Medulla oblongata (tissue), 1 donor: ENCODE data around the gene KRTAP4-5.
A peak's percentile ranks its signal among the peaks of the same experiment; 100 is the strongest.
"Not testable (repeated sequence)": the region's sequence is repeated elsewhere in the genome, so short reads cannot be mapped to it uniquely, and the experiment has no call there.

Experiments used
- DNase-seq: peaks from one replicate; pipeline ENCODE4 v3.0.0-alpha.2; 2015; ENCODE audit errors: extremely low spot score

KRTAP4-5 gene

DNA sequence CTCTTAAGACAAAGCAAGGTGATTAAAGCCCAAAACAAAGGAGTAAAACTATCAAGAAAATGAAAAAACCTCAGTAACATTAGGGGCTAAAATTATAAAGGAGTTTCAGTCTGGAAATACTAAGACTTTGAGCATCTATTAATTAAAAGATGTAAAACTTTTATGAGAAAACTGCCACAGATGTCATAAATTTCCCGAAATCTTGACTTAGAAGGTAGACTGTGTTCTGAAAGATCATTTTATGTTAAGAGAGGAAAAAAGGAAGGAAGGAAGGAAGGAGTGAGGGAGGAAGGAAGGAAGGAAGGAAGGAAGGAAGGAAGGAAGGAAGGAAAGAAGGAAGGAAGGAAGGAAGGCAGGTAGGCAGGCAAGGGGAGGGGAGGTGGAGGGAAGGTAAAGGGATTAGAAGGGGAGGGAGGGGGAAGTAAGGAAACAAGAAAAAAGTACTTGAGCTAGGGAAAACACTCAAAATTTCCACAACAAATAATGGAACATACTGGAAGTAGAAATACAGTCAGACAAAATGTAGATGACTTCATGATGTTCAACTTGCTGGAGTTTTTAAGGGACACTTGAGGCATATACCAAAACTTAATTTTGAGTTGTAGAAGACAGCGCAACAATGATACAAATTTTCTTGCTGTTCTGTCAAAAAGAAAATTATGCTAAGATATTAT is 2.0 kb downstream of the KRTAP4-5 start:
- DNase-seq: no peak

DNA sequence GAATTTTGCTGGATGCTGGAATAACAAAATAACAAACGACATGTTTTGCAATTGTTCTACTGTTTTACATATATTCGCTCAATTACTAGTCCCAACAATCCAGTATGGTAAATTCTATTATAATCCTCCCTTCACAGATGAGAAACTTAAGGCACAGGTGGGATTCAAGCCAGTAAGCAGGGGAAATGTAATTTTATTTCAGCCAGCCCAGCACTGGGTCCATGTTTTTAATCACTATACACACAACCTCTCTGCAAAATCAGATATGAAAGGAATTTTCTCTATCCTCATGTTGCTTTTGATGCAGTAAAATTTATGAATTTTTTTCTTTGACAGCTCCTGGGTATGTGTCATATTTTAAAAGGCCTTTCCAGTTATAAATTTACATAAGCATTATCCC is 4.4 kb downstream of the KRTAP4-5 start:
- DNase-seq: no peak

DNA sequence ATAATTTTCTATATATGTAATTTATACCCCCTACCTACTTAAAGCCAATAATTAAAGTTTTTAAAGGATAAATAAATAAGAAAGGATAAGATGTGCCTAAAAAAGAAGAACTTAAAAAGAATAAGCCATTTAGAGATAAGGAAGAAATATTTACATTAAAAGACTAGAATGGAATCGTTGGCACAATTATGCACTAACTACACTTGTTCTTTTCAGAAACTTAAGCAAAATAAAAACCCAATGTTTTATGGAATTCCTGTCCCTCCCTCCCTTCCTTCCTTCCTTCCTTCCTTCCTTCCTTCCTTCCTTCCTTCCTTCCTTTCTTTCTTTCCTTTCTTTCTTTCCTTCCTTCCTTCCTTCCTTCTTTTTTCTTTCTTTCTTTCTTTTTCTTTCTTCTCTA is 4.8 kb downstream of the KRTAP4-5 start:
- no peak for DNase-seq

DNA sequence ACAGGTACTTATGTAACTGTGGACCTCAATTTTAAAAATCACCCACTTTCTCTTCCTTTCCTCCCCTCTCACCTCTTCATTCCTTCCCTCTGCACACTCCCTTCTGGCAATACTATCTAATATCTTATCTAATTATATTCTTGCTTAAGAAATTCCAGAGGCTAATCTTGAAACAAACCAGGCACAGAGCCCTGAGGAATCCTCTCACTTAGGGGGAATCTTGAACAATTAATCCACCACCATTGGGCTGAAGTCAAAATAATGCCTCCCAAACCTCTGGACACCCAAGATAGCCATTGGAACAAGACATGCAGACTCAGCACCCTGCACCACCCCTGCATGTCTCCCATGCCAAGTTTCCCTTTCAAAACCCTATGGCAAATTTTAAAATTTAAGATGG is 8.3 kb downstream of the KRTAP4-5 start:
- DNase-seq: no peak

DNA sequence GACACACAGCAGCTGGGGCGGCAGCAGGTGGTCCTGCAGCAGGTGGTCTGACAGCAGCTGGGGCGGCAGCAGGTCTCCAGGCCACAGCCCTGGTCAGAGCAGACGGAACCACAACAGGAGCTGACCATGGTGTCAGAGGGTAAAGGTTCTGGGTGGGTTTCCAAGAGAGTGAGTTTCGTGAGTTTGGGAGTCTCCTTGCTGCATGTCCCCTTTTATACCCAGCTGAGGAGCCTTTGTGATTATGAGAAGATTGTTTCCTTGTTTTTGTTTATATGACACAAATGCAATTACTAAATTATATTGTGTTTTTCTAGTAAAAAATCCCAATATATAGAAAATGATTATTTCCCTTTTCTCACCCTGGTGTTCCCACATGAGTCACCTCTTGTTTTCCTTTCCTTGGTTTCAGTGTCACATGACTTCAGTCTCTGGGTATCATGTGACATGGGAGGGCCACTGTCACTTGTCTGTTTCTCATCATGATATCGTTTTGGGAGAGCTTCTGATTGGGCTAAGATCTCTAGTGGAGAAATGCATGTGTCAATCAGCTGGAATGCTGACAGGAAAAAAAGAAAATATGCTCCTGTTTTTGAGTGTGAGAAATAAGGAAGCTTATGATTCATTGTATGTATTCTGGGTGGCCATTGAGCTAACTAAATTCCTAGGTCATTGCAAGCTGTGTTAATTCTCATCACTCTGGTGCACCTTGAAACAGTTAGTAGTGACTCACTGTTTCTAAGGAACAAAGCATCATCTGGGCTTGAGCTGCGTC is 9.1 kb downstream of the KRTAP4-5 start, which contains the start of gene KRTAP4-6:
Gene KRTAP4-6 (minus strand): TSS at position 185 of the 772 bp plus-strand sequence. CDS start 57 bp downstream, at position 128.
- no peak for DNase-seq

DNA sequence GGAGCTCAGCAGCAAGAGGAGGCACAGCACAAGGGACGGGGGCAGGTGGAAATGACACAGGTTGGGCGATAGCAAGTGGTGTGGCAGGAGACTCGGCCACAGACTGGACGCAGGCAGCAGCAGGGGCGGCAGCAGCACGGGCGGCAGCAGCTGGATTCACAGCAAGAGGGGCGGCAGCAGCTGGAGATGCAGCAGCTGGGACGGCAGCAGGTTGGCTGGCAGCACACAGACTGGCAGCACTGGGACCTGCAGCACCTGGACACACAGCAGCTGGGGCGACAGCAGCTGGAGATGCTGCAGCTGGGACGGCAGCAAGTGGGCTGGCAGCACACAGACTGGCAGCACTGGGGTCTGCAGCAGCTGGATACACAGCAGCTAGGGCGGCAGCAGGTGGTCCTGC is 9.8 kb downstream of the KRTAP4-5 start:
- DNase-seq: not testable (repeated sequence)

DNA sequence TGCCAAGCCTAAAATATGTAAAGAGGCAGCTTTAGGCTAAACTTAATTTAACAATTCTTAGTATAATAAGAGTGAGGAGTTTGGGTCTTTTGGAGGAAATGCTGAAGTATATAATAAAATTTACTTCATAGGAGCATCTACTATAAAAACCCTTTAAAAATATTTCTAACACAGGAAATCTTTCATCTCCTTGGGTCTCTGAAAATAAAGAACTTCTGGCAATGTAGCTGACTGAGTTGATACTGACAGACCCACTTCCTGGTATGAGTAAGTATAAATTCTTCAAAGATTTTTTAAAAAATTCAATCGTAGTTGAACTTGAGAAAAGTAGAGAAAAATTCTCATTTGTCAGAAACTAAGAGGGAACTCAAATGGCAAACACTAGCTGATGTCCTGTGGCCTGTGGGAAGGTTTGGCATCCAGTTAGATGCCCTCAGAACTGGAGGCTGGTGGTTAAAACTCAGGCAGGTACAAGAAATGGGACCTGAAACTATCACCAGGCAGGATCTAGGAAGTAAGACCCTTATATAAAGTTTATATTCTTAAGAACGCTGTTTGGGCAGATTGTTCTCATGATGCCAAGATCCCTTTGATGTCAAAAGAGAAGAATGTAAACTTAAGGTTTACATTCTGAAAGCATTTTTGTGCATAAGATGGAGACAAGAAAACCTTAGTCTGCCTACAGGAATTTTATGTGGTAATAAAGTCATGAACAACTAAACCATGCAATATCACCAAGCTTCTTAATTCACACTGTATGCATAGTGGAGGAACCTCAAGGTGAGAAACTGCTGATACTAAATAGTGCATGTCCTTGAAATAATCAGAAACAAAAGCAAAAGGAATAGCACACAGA is 15.5 kb downstream of the KRTAP4-5 start:
- no peak for DNase-seq

DNA sequence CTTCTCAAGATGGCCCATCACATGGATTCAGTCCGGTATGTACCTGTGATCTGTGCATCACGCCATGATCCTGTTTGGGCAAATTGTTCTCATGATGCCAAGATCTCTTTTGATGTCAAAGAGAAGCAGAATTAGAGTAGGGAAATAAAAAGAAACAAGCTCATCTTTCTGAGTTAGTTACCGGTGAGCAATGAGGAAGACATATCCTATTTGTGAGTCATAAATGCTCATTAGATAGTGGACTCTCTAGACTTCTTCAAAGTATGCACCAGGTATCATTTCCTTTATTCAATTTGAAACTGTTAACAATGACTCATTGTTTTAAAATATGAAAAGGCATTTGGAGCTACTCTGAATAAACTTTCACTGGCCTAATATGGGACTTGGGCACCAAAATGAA is 17.6 kb downstream of the KRTAP4-5 start:
- no peak for DNase-seq

DNA sequence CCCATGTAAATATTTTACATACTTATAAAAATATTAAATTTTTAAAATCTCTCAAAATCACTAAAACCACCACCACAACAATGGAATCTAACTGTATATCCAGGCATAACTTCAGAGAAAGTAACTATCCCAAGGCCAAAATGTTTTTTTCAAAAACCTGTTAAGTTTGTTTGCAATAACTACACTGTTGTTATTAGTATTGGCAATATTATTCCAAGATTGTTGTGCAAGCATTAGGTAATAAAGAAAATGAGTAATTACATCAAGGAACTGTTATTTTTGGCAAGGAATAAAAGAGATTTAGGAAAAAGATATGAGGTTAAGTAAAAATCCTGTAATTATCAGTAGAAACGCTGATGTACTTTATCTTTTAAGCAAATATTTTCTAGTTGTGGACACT is 22.3 kb downstream of the KRTAP4-5 start:
- DNase-seq: no peak

DNA sequence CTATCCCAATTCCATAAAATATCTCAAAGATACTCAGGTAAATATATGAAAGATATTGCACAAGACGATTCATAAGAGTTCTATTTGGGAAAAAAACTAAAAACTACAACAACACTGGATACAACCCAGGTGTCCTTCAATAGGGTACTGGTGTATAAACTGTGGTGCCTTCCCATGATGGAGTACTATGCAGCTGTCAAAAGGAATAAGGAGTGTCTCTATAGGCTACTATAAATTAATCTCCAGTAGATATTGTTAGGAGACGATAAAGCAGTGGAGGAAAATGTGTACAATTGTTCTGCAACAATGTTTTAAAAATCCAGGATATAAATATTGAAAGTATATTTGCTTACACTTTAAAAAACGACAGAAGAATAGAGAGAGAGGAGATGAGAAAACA is 23.2 kb downstream of the KRTAP4-5 start:
- DNase-seq: no peak

DNA sequence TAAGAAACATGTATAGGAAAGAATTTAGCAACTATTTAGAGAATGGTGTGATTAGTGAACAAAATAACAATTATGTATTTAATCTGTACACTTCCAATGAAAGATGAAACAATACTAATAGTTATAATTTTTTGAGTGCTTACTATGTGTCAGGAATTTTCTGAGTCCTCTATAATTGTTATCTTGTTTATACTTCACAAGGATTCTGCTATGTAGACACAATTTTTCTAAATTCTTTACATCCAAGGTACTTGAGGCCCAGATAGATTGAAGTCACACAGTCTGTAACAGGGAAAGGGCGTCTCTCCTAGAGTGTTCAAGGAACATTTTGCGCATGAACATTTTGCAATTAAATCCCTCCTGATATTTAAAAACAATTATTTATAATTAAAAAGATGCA is 24.6 kb downstream of the KRTAP4-5 start:
- no peak for DNase-seq

DNA sequence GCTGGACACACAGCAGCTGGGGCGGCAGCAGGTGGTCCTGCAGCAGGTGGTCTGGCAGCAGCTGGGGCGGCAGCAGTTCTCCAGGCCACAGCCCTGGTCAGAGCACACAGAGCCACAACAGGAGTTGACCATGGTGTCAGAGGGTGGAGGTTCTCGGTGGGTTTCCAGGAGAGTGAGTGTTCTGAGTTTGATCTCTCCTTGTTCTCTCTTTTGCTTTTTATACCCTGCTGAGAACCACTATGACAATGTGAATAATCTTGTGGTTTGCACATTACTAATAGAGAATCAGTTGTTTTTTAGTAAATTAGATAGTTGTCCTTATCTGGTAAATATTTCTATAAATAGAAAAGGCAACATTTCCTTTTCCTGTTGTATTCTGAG is 25.6 kb downstream of the KRTAP4-5 start, which contains the start of gene KRTAP4-12:
Gene KRTAP4-12 (minus strand): TSS at position 192 of the 381 bp plus-strand sequence. CDS start 60 bp downstream, at position 132.
- not testable (repeated sequence) for DNase-seq

DNA sequence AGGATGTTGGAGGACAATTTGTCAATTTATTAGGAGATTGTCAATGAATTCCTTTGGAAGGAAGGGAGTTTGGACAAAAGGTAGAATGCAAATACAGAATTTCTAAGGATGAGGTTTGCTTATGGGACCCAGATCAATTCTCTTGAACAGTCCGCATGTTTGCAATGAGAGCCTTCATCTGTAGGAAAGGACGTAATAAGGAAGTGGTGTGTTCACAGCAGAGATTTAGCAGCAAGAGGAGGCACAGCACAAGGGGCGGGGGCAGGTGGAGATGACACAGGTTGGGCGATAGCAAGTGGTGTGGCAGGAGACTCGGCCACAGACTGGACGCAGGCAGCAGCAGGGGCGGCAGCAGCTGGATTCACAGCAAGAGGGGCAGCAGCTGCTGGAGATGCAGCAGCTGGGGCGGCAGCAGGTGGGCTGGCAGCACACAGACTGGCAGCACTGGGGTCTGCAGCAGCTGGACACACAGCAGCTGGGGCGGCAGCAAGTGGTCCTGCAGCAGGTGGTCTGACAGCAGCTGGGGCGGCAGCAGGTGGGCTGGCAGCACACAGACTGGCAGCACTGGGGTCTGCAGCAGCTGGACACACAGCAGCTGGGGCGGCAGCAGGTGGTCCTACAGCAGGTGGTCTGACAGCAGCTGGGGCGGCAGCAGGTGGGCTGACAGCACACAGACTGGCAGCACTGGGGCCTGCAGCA is 26.2 kb downstream of the KRTAP4-5 start:
- not testable (repeated sequence) for DNase-seq

DNA sequence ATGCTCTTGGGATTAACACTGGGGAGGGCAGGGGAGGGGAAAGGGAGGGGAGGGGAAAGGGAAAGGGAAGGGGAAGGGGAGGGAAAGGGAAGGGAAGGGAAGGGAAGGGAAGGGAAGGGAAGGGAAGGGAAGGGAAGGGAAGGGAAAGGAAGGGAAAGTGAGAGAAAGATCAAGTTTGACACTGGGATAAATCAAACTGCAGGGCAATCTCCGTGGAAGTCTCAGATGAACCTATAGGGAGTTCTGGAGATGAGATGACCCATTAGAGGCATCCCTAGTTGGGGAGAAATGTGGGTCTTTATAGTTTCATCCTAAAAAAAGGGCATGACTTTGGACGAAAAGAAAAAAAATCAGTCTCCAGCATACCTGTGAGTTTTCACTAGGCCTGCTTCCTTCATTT is 27.9 kb downstream of the KRTAP4-5 start:
- DNase-seq: no peak

DNA sequence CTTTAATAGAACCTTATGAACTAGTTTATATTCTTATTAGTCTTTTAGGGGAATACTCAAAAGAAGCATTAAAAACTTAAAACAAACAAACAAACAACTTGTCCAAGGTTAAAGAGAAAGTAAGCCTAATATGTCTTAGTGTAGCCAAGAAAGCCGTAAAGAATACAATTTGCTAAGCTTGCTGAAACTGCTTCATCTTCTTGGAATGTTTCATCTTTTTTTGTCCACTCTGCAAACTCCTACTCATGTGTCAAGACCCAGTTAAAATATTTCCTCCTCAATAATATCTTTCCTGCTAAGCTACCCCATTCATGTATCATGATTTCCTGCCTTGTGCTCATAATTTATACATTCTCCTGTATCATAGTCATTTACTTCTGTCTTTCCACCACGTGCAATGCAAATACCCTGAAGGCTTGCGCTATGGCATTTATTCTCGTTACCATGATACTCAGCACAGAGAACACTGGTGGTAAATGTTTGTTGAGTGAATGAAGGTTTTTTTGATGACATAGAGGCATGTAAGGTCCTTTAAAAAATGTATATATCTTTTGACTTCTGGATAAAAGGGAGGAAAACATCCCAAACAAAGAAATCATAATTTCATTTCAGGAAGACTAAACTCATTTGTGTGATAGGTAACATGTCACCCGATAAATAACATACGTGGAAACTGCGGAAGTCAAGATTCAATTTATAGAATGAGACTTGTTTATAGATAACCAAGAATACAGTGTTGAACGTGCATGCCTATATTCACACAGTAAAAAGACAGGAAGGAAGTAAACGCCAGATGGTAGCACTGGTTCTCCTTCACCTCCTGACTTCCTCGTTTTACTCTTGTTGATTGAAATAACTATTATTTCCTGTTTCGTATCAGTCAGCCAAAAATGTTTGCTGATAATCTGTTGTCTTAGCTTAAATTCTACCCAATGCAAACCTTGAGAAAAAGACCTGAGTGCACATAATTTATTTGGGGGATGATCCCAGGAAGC is 29.6 kb downstream of the KRTAP4-5 start:
- peak; percentile 23 for DNase-seq

DNA sequence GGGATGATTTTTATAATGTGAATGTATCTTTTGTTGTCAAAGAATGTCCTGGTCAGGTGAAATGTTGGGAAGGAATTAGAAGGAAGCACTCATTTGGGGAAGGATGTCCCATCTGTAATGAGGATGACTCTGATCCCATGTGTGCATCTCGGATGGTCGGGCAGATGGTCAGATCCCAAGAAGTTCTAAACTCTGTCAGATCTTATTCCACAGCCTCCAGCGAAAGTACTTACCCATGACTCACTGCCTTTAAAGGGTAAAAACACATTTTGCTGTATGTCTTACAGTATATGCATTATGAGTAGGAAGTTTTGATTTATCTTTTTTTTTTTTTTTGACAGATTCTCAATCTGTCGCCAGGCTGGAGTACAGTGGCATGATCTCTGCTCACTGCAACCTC is 30.9 kb downstream of the KRTAP4-5 start:
- no peak for DNase-seq

DNA sequence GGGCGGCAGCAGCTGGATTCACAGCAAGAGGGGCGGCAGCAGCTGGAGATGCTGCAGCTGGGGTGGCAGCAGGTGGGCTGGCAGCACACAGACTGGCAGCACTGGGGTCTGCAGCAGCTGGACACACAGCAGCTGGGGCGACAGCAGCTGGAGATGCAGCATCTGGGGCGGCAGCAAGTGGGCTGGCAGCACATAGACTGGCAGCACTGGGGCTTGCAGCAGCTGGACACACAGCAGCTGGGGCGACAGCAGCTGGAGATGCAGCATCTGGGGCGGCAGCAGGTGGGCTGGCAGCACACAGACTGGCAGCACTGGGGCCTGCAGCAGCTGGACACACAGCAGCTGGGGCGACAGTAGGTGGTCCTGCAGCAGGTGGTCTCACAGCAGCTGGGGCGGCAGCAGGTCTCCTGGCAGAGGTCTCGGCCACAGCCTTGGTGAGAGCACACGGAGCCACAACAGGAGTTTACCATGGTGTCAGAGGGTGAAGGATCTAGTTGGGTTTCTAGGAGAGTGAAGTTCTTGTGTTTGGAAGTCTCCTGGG is 31.7 kb downstream of the KRTAP4-5 start, which contains the start of gene KRTAP4-11:
Gene KRTAP4-11 (minus strand): TSS at position 528 of the 541 bp plus-strand sequence. CDS start 58 bp downstream, at position 470.
- not testable (repeated sequence) for DNase-seq

DNA sequence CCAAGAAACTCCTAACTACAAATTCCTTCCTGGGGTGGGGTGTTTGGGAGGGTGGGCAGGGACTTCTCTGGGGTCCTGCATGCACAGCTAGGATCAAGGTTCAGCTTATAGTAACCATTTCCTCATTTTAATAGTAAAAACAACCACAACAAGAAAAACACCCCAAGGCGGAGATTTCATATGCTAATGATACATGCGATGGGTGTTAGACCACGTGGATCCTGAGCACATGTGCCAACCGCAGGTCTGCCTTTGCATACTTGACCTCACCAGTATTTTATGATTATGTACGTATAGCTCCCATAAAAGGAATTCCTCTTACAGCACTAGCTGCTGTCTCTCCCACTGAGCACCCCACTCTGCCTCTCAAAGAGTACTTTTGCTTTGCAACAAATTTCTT is 33.3 kb downstream of the KRTAP4-5 start:
- no peak for DNase-seq

DNA sequence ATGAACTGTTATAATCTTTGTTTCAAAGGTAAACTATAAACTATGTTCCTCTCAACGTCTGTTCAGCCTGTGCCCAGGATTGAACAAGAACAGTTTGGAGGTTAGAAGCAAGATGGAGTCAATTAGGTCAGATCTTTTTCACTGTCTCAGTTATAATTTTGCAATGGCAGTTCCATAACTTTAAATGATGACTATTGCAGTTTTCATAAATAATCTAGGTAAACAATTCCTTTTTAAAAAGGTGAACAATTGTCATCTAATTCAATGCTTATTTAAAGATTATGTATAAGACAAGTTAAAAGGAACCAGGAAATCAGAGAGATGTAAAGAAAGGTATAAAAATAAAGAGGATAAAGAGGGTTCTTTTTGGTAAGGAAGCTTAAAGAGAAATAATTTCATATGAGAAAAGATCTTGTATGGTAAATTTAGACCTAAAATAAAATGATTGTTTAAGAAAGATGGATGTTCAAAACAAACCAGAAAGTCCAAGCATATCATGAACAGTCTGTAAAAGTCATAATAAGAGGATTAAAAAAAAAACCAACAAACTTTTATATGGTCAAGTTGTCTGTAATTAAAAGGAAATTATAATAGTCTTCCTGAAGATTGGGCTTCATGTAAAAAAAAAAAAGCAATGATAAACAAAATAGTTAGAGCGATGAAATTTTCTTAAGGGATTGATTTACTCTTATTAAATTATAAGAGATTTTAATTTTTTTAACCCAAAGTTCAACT is 38.3 kb downstream of the KRTAP4-5 start:
- DNase-seq: no peak
